GM12872 (cell line): ENCODE data around the gene MECP2.

Experiments
- CTCF ChIP-seq: IDR thresholded peaks from 3 replicates; pipeline ENCODE4 v1.5.1; 2011; ENCODE audit warnings: low read depth, mild to moderate bottlenecking, low read length, moderate library complexity; ENCODE audit not compliant: insufficient read depth

Gene MECP2

GRCh38 chrX:154074199-154074598, 23.3 kb downstream of the MECP2 start:
- no peak for TF ChIP-seq CTCF

GRCh38 chrX:154072192-154072591, 25.3 kb downstream of the MECP2 start:
- TF ChIP-seq CTCF = no peak

- no peak for TF ChIP-seq CTCF
These were observed 29.0 kb downstream of the MECP2 start for GRCh38 chrX:154068560-154068959.

- TF ChIP-seq CTCF = no peak
These were observed 32.7 kb downstream of the MECP2 start for GRCh38 chrX:154064637-154065435.

- TF ChIP-seq CTCF = no peak
These were observed 34.3 kb downstream of the MECP2 start for GRCh38 chrX:154063234-154063633.

GRCh38 chrX:154061801-154062200, 35.7 kb downstream of the MECP2 start:
- no peak for TF ChIP-seq CTCF

GRCh38 chrX:154059729-154060245, 37.7 kb downstream of the MECP2 start:
- TF ChIP-seq CTCF = no peak
